IMR-90 (cell line): ENCODE measurements around the gene FOSB. TPM values are rescaled to one million over a fixed set of nuclear protein-coding genes. Genes with fewer than 3 reads are reported as not detected.

ENCODE experiments used
- ATAC-seq: fragments of 200-7000 bp; cut with Tn5 transposase; 2 replicates; pipeline ENCODE4 v1.9.1; 2020; ENCODE audit warnings: low read depth, mild to moderate bottlenecking, moderate library complexity
- BruUV-seq: library from RNA; stranded (reverse); fragments of 400-500 nt; replicated peaks from 2 replicates; lab custom pipeline; 2021; lab: Mats Ljungman, UMichigan
- CTCF ChIA-PET: fragments of 300-600 bp; formaldehyde crosslinking; extraction: SDS; loops from one replicate; lab custom pipeline; 2021; ENCODE audit warnings: antibody characterized with exemption; lab: Yijun Ruan, JAX
- POLR2A ChIA-PET: fragments of 300-600 bp; sonication (Branson Sonifier 250); formaldehyde crosslinking; loops from one replicate; lab custom pipeline; 2022; ENCODE audit warnings: antibody characterized with exemption; ENCODE audit not compliant: unreplicated experiment; lab: Charles Lee
- DNase-seq: peaks from one replicate; pipeline ENCODE4 v3.0.0; 2013
- H2AFZ ChIP-seq: replicated peaks from 2 replicates; pipeline ENCODE3; 2013; ENCODE audit warnings: low read length, mild to moderate bottlenecking; ENCODE audit not compliant: poor library complexity
- H2AK5ac ChIP-seq: 2 replicates; pipeline ENCODE4 v1.6.1; 2013; ENCODE audit warnings: low read depth, low read length, inconsistent platforms
- H2AK9ac ChIP-seq: replicated peaks from 2 replicates; pipeline ENCODE3; 2013; ENCODE audit warnings: mild to moderate bottlenecking, low read depth, low read length, moderate library complexity; ENCODE audit not compliant: poor library complexity
- H2BK120ac ChIP-seq: 2 replicates; pipeline ENCODE4 v1.6.1; 2013; ENCODE audit warnings: low read depth, low read length, inconsistent platforms
- H2BK15ac ChIP-seq: 3 replicates; pipeline ENCODE4 v1.6.1; 2013; ENCODE audit warnings: low read depth, low read length, inconsistent platforms
- H2BK20ac ChIP-seq: 2 replicates; pipeline ENCODE4 v1.6.1; 2013; ENCODE audit warnings: low read depth, mild to moderate bottlenecking, inconsistent platforms, low read length, moderate library complexity
- H2BK5ac ChIP-seq: 2 replicates; pipeline ENCODE4 v1.6.1; 2013; ENCODE audit warnings: mild to moderate bottlenecking, low read depth, low read length, inconsistent platforms; ENCODE audit not compliant: poor library complexity, severe bottlenecking
- H3K14ac ChIP-seq: replicated peaks from 2 replicates; pipeline ENCODE4 v1.6.1; 2013; ENCODE audit warnings: low read depth, low read length, inconsistent platforms
- H3K18ac ChIP-seq: 2 replicates; pipeline ENCODE4 v1.6.1; 2013; ENCODE audit warnings: low read depth, low read length, control low read depth
- H3K23ac ChIP-seq: 2 replicates; pipeline ENCODE4 v1.6.1; 2013; ENCODE audit warnings: low read depth, low read length, inconsistent platforms
- H3K27ac ChIP-seq: 2 replicates; pipeline ENCODE4 v1.5.1; 2013; ENCODE audit warnings: mild to moderate bottlenecking, control low read depth, low read length; ENCODE audit not compliant: insufficient read depth
- H3K27me3 ChIP-seq: 2 replicates; pipeline ENCODE4 v1.6.1; 2013; ENCODE audit warnings: low read length; ENCODE audit not compliant: control insufficient read depth, insufficient read depth
- H3K36me3 ChIP-seq: 2 replicates; pipeline ENCODE4 v1.6.1; 2013; ENCODE audit warnings: low read length, mixed read lengths; ENCODE audit not compliant: control insufficient read depth, insufficient read depth
- H3K4ac ChIP-seq: 2 replicates; pipeline ENCODE4 v1.6.1; 2013; ENCODE audit warnings: low read depth, low read length, inconsistent platforms
- H3K4me1 ChIP-seq: 2 replicates; pipeline ENCODE4 v1.6.1; 2013; ENCODE audit warnings: low read length, mixed read lengths; ENCODE audit not compliant: control insufficient read depth, insufficient read depth
- H3K4me2 ChIP-seq: 2 replicates; pipeline ENCODE4 v1.6.1; 2013; ENCODE audit warnings: low read depth, mild to moderate bottlenecking, control low read depth, low read length, moderate library complexity
- H3K4me3 ChIP-seq: 2 replicates; pipeline ENCODE4 v1.5.1; 2013; ENCODE audit warnings: low read depth, mild to moderate bottlenecking, control low read depth, low read length, moderate library complexity; ENCODE audit not compliant: insufficient read depth
- H3K56ac ChIP-seq: 2 replicates; pipeline ENCODE4 v1.6.1; 2013; ENCODE audit warnings: low read length, inconsistent platforms; ENCODE audit not compliant: insufficient read depth; ENCODE audit errors: extremely low read depth
- H3K79me1 ChIP-seq, 2 experiments: 2 replicates each; pipeline ENCODE4 v1.6.1; 2013; ENCODE audit warnings: low read length in 2 of 2, inconsistent platforms in 1 of 2, low read depth in 1 of 2
- H3K9ac ChIP-seq: 2 replicates; pipeline ENCODE4 v1.6.1; 2013; ENCODE audit warnings: low read depth, low read length, control low read depth
- H3K9me1 ChIP-seq: 2 replicates; pipeline ENCODE4 v1.6.1; 2013; ENCODE audit warnings: low read length, inconsistent platforms; ENCODE audit not compliant: insufficient read depth
- H3K9me3 ChIP-seq: 2 replicates; pipeline ENCODE4 v1.6.1; 2013; ENCODE audit warnings: low read length; ENCODE audit not compliant: control insufficient read depth, insufficient read depth
- H4K20me1 ChIP-seq: 2 replicates; pipeline ENCODE4 v1.6.1; 2013; ENCODE audit warnings: low read length, inconsistent platforms; ENCODE audit not compliant: insufficient read depth
- H4K5ac ChIP-seq: 2 replicates; pipeline ENCODE4 v1.6.1; 2013; ENCODE audit warnings: mild to moderate bottlenecking, low read depth, low read length, control low read depth
- H4K8ac ChIP-seq, 2 experiments: 2 replicates each; pipeline ENCODE4 v1.6.1; 2013; ENCODE audit warnings: low read depth in 2 of 2, low read length in 2 of 2, control low read depth in 1 of 2, inconsistent platforms in 1 of 2
- H4K91ac ChIP-seq: 2 replicates; pipeline ENCODE4 v1.6.1; 2013; ENCODE audit warnings: low read depth, low read length, inconsistent platforms; ENCODE audit not compliant: insufficient read depth
- BHLHE40 ChIP-seq: fragments of 150-350 bp; IDR thresholded peaks from 2 replicates; pipeline ENCODE4 v1.6.1; 2016; ENCODE audit warnings: mild to moderate bottlenecking, low read depth, low read length
- CTCF ChIP-seq: conservative IDR thresholded peaks from 2 replicates; pipeline ENCODE4 v1.5.1; 2012; ENCODE audit warnings: mild to moderate bottlenecking, low read depth, low read length, improper control_type of control experiment
- MAZ ChIP-seq: IDR thresholded peaks from 2 replicates; pipeline ENCODE4 v1.6.1; 2012; ENCODE audit warnings: low read depth, mild to moderate bottlenecking, low read length, improper control_type of control experiment, moderate library complexity, borderline replicate concordance
- MXI1 ChIP-seq: IDR thresholded peaks from 2 replicates; pipeline ENCODE4 v1.6.1; 2012; ENCODE audit warnings: low read depth, mild to moderate bottlenecking, low read length, moderate library complexity, borderline replicate concordance
- NFE2L2 ChIP-seq: fragments of 150-350 bp; IDR thresholded peaks from 2 replicates; pipeline ENCODE4 v1.6.1; 2016; ENCODE audit warnings: low read depth, mild to moderate bottlenecking, low read length
- RAD21 ChIP-seq: IDR thresholded peaks from 2 replicates; pipeline ENCODE4 v1.6.1; 2012; ENCODE audit warnings: low read length, improper control_type of control experiment
- RCOR1 ChIP-seq: IDR thresholded peaks from 2 replicates; pipeline ENCODE4 v1.6.1; 2012; ENCODE audit warnings: mild to moderate bottlenecking, low read length, improper control_type of control experiment; ENCODE audit not compliant: insufficient replicate concordance
- RFX5 ChIP-seq: IDR thresholded peaks from 2 replicates; pipeline ENCODE4 v1.8.0; 2012; ENCODE audit warnings: low read depth, mild to moderate bottlenecking, low read length, moderate library complexity
- SMC3 ChIP-seq: fragments of 150-350 bp; IDR thresholded peaks from 2 replicates; pipeline ENCODE4 v1.6.1; 2016; ENCODE audit warnings: low read depth, mild to moderate bottlenecking, antibody characterized with exemption, low read length, moderate library complexity
- USF2 ChIP-seq: fragments of 150-350 bp; IDR thresholded peaks from 2 replicates; pipeline ENCODE4 v1.6.1; 2017; ENCODE audit warnings: mild to moderate bottlenecking, antibody characterized with exemption, low read length, low read depth
- WGBS, 2 experiments: methylation state at CpG; one replicate each; pipeline versions ENCODE4 v1.1.5 to v1.1.7; 2013; ENCODE audit warnings: missing lambda C conversion rate in 2 of 2; ENCODE audit not compliant: insufficient read length in 1 of 2; ENCODE audit errors: extremely low coverage in 2 of 2; 5-methylcytosine and 5-hydroxymethylcytosine counted together
- dilution Hi-C: fragments of 300-500 bp; cut with HindIII; formaldehyde crosslinking; loops from one replicate; pipeline ENCODE4 v1.14.3; 2018; ENCODE audit warnings: low sequenced_read_pairs; ENCODE audit not compliant: unreplicated experiment
- in situ Hi-C: fragments of 300-500 bp; cut with MboI; formaldehyde crosslinking; loops from 3 replicates; pipeline ENCODE4 v1.14.3; 2019; ENCODE audit warnings: low sequenced_read_pairs, inconsistent platforms, mixed read lengths
- intact Hi-C: fragments of 100-400 bp; cut with micrococcal nuclease; formaldehyde crosslinking; loops from 2 replicates; pipeline ENCODE4 v1.10.0; 2022
- polyA plus RNA-seq, 3 experiments: library from polyadenylated mRNA; depleted of rRNA; stranded (reverse); fragments of >200 nt; gene quantifications; 2 replicates each; pipeline ENCODE4 v1.2.3, GENCODE V29; 2012; ENCODE audit warnings: low replicate concordance in 1 of 3
- total RNA-seq: library from RNA; depleted of rRNA; stranded (reverse); fragments of >200 nt; gene quantifications from 2 replicates; pipeline ENCODE4 v1.2.3, GENCODE V29; 2012

Gene FOSB
- total and polyA plus RNA-seq, 2 of the 4 experiments (the other 2 are of a cell fraction) = 11.1 to 15.6 TPM

GRCh38 chr19:45523642-45524256 lies 56.0 kb downstream of the FOSB start:
- ATAC-seq (peak; percentile 92), DNase-seq (peak; percentile 80)
- Histone ChIP-seq H3K9ac (no peak overlapping the region), H4K20me1 (peaks cover 66% of the 10 kb centered on the region), H2BK15ac (no peak overlapping the region), H2AK5ac (no peak overlapping the region), H3K27me3 (no peaks in the 10 kb centered on the region), H2BK20ac (no peak overlapping the region), H3K4me2 (no peak overlapping the region), H3K9me3 (no peaks in the 10 kb centered on the region), H2AK9ac (peak overlapping the region; percentile 1), H3K4ac (no peak overlapping the region), H2BK5ac (no peak overlapping the region), H3K23ac (no peak overlapping the region), H3K14ac (no peak overlapping the region), H3K79me1 (peaks cover 19 to 64% of the 10 kb centered on the region in 2 experiments), H3K9me1 (0 out of 2 replicates have a peak, but pooled peaks cover 4% of the 10 kb centered on the region), H2AFZ (peak overlapping the region; percentile 23), H4K8ac (no peak overlapping the region), H3K4me3 (no peak overlapping the region), H3K27ac (no peak overlapping the region), H3K56ac (no peak overlapping the region), H4K5ac (no peak overlapping the region), H3K4me1 (peaks cover 2% of the 10 kb centered on the region; the same call in 1 of the 2 replicates), H4K91ac (no peak overlapping the region), H3K36me3 (peaks cover 57% of the 10 kb centered on the region), H3K18ac (no peak overlapping the region), H2BK120ac (no peak overlapping the region)
- ChIA-PET CTCF (no interaction called here), POLR2A (no interaction called here)
- in situ Hi-C loops = loop anchor here (10.0 kb wide), 1 partner anchor 121 kb away; no protein-coding TSS in a partner anchor
- intact Hi-C loops = loop anchor here (1.0 to 5.0 kb wide), 3 partner anchors 34 to 120 kb away; no protein-coding TSS in a partner anchor
- TF ChIP-seq MAZ = no peak; the same call in 1 of the 2 replicates
- peak; percentile 93 for TF ChIP-seq CTCF
- TF ChIP-seq NFE2L2 = no peak
- no peak for TF ChIP-seq USF2
- 0 out of 2 replicates have a peak, but pooled peaks have one; percentile 10 for TF ChIP-seq BHLHE40
- peak; percentile 27; the same call in 1 of the 2 replicates for TF ChIP-seq MXI1
- no peak for TF ChIP-seq RFX5
- peak; percentile 72 for TF ChIP-seq SMC3
- peak; percentile 93 for TF ChIP-seq RAD21
- TF ChIP-seq RCOR1 = no peak
- no CpG with 5 or more reads among the region's 9 CpGs for WGBS, 2 experiments
- dilution Hi-C loops = no loop called here
- no TSS peak for BruUV-seq
